NCI-H446 treated with DMSO at 0.1 percent for 48 hours (cell line): ENCODE measurements around the gene FAM90A1.
"Not testable (repeated sequence)": the region's sequence is repeated elsewhere in the genome, so short reads cannot be mapped to it uniquely, and the experiment has no call there.

ENCODE experiments used
- DNase-seq: peaks from one replicate; lab custom pipeline; 2025; lab: John Stamatoyannopoulos, UW

The FAM90A1 gene, protein sequence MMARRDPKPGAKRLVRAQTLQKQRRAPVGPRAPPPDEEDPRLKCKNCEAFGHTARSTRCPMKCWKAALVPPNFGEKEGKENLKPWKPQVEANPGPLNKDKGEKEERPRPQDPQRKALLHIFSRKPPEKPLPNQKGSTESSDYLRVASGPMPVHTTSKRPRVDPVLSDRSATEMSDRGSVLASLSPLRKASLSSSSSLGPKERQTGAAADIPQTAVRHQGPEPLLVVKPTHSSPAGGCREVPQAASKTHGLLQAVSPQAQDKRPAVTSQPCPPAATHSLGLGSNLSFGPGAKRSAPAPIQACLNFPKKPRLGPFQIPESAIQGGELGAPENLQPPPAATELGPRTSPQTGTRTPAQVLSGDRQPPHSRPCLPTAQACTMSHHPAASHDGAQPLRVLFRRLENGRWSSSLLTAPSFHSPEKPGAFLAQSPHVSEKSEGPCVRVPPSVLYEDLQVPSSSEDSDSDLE

GRCh38 chr12:8226992-8227731, at the start of gene FAM90A1:
TSS of gene FAM90A1 (minus strand) at chr12:8227618. CDS start at chr12:8224832, 2,786 bp downstream.
- not testable (repeated sequence) for DNase-seq

- DNase-seq: not testable (repeated sequence)
Measured at GRCh38 chr12:8276397-8276796, 49.0 kb upstream of the FAM90A1 start.

- not testable (repeated sequence) for DNase-seq
Measured at GRCh38 chr12:8266706-8267105, 39.3 kb upstream of the FAM90A1 start.

DNA sequence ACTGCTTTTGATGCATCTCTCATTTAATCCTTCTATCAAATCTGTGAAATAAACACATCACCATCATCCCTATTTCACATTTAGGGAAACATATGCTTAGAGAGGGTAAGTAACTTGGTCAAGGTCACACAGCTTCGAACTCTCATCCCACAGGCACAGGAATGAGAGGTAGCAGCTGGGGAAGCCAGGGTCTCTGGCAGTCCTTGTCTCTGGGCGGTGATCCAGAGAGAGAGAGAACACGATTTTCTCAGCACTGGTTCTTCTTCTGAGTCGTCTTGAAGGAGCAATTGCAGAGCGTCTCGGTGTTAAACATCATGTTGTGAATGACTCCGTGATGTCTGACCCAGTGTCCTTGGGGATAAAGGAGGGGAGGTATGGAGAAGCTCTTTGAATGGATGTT, 36.8 kb upstream of the FAM90A1 start:
- not testable (repeated sequence) for DNase-seq

- DNase-seq: not testable (repeated sequence)
Measured at GRCh38 chr12:8261111-8261554, 33.7 kb upstream of the FAM90A1 start.

- not testable (repeated sequence) for DNase-seq
Measured at GRCh38 chr12:8256356-8256755, 28.9 kb upstream of the FAM90A1 start.

DNA sequence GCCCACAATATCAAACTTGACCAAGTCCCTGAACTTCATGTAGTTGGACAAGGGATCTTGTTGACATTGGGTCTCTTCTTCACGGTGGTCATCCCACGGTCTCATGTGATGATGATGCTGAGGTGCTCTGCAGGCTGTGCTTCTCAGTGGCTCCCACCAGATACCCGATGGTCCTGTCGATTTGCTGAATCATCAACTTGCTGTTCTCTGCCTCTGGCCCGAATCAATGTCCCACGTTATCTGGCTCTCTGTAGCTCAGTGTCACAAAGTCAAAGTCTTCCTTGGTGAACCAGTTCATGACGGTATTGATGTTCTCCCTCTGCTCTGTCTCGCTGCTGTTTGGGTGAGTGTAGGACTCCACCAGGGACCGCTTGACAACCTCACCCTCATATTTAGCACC, 27.3 kb upstream of the FAM90A1 start:
- DNase-seq: not testable (repeated sequence)

DNA sequence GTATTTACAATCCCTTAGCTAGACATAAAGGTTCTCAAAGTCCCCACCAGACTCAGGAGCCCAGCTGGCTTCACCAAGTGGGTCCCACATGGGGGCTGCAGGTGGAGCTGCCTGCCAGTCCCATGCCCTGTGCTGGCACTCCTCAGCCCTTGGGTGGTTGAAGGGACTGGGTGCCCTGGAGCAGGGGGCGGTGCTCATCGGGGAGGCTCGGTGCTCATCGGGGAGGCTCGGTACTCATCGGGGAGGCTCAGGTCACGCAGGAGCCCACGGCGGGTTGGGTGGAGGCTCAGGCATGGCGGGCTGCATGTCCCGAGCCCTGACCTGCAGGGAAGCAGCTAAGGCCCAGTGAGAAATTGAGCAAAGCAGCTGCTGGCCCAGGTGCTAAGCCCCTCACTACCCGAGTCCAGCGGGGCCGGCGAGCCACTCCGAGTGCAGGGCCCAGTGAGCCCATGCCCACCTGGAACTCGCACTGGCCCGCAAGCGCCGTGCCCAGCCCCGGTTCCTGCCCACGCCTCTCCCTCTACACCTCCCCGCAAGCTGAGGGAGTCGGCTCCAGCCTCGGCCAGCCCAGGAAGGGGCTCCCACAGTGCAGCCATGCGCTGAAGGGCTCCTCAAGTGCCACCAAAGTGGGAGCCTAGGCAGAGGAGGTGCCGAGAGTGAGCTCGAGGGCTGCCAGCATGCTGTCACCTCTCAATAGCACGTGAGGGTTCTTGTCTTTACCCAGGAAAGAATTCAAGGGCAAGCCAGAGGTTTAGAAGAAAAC, 24.8 kb upstream of the FAM90A1 start:
- not testable (repeated sequence) for DNase-seq

GRCh38 chr12:8251616-8252015, 24.2 kb upstream of the FAM90A1 start:
- not testable (repeated sequence) for DNase-seq

DNA sequence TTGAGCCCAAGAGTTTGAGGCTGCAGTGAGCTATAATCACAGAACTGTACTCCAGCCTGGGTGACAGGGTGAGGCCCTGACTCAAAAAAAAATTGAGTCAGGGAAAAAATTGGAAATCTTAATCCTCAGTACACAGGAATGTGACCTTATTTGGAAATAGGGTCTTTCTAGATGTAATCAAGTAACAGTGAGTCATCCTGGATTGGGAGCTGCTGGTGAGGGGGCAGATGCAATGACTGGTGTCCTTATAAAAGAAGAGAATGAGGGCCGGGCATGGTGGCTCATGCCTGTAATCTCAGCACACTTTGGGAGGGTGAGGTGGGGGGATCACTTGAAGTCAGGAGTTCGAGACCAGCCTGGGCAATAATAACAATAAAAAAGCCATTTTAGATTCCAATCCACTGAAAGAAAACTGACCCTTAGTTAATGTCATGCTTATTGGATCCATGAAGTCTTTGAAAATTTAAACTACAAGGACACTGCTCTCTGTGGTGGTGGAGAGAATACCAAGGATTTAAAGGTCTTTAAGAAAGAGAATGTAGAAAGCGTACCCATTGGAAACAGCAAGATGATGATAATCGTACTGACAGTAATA, 19.6 kb upstream of the FAM90A1 start:
- not testable (repeated sequence) for DNase-seq

DNA sequence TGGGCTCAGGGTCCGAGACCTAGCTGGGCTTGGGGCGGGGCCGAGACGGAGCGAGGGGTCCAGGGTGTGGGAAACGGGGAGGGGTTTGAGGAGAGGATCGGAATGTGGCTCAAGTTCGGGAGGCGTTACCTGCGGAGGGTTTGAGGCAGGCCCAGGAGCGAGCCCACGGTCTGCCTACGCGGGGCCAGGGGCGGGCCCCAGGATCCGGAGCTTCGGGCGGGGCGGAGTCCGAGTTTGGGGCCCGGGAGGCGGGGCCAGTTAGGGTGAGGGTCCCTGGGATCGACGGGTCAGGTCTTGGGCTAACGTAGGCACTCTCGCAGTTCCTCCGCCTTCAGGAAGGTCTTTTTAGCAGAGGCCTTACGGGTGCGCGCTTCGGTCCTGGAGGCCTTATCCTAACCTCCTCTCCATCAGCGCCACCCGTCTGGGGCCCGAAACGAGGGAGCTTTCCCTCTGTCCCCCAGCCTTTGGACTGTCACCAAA, 16.3 kb upstream of the FAM90A1 start:
- not testable (repeated sequence) for DNase-seq

GRCh38 chr12:8242880-8243681, 15.7 kb upstream of the FAM90A1 start:
- peak; percentile 79 for DNase-seq

GRCh38 chr12:8242622-8242879, 15.1 kb upstream of the FAM90A1 start:
- DNase-seq: not testable (repeated sequence)

DNA sequence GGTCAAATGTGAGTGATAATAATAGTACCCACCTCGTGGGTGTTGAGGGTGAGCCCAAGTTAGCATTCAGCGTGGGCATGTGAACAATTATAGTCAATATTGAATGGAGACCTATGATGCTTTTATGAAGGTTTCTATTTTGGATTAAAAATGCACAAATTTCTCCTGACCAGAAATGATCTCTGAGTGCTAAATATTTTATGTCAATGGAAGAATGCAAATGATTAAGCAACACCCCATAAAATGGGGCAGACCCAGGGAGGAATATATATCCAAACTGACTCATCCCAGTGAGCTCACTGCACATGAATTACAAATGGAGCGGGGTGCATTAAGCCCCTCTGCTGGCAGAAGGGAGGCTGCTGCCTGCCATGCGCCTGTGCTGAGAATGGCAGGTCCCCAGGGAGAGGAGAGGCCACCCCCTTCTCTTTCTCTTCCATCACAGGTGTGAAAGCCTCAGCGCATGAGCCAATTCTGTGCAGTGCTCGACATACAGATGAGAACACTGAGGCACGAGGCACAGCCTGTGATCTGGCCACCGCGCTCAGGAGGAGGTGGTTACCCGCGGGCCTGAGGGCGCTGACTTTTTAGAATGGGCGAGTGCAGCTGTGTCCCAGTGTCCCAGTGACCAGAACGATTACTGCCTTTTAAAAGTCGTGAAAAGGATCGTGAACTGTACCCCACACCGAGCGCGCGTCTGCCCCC, 14.7 kb upstream of the FAM90A1 start:
- not testable (repeated sequence) for DNase-seq

DNA sequence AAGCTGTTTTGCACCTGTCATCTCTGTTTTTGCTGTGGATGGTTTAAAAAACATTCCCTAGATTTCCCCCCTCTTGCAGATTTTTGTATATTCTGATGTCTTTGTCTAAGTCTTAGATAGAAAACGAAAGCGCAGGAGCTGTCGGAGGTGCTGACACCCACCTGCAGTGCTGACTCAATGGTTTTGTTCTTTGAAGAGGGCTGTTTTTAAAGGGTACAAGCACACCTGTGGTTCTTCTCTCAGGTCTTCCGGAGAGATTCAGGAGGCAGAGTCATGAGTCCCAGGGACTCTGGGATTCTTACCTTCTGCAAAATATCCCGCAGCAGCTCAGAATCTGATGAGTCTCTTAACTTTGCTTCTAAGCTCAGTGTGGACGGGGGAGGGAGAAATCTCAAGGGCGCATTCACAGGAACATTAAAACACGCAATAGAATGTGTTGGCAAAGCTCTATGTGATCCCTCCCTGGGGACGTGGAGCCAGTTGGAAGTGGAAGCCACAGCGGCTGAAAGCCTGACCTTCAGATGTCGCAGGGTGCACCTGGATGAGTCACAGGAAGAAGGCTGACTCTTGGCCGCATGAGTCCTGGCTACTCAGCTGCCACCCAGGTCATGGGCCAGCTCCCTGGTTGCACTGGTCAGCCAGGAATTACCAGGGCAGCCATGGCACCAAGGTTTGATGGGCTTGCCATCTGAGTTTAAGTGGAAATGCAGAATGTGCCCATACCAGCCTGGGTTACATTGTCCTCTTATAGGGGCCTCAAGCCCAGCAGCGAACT, 13.1 kb upstream of the FAM90A1 start:
- DNase-seq: not testable (repeated sequence)

- not testable (repeated sequence) for DNase-seq
Measured at GRCh38 chr12:8237031-8237430, 9.6 kb upstream of the FAM90A1 start.

GRCh38 chr12:8235316-8236157, 8.1 kb upstream of the FAM90A1 start:
- DNase-seq: not testable (repeated sequence)

DNA sequence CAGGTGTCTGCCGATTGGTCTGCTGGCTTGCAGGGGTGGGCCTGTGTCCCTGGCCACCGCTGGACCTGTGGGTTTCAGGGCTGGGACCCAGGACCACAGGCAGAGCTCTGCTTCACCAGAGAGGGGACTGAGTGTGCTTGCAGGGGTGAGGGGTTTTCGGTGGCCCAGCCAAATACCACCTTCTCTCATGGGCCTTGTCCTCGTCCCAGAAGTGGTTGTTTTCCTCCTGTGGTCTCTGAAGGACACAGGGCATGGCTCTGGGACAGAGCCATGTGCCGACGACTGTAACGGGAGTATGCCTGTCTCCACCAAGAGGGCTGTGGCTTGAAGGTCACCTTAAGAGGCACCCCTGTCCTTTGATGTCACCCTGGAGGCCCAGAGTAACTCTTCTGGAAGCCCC, 7.3 kb upstream of the FAM90A1 start:
- not testable (repeated sequence) for DNase-seq
